Measurements from ENCODE around the gene DEPDC4.

DNA sequence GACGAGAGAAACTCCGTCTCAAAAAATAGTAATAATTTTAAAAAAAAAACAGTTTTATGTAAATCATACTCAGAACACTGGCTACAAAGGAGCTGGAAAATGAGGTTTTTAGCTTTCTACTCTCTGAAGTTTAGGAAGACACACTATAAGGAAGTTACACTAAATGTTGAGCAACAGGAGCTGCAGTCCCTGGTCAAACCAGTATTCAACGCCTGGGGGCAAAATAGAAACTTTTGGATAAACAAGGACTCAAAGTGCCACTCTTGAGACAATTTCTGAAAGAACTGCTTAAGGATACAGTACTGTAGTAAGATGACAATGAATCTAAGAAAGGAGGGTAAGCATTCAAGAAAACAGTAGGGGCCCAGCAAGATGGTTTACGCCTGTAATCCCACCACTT is 37.0 kb downstream of the DEPDC4 start:
- TF ChIP-seq, protein P1, sequence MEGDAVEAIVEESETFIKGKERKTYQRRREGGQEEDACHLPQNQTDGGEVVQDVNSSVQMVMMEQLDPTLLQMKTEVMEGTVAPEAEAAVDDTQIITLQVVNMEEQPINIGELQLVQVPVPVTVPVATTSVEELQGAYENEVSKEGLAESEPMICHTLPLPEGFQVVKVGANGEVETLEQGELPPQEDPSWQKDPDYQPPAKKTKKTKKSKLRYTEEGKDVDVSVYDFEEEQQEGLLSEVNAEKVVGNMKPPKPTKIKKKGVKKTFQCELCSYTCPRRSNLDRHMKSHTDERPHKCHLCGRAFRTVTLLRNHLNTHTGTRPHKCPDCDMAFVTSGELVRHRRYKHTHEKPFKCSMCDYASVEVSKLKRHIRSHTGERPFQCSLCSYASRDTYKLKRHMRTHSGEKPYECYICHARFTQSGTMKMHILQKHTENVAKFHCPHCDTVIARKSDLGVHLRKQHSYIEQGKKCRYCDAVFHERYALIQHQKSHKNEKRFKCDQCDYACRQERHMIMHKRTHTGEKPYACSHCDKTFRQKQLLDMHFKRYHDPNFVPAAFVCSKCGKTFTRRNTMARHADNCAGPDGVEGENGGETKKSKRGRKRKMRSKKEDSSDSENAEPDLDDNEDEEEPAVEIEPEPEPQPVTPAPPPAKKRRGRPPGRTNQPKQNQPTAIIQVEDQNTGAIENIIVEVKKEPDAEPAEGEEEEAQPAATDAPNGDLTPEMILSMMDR (IDR thresholded peaks at IDR 0.05), result no peak
- no peak for TF ChIP-seq POLR2A (IDR thresholded peaks at IDR 0.05)
